UCSD-AML1 (cell line): ENCODE results near the gene MYO18A.

ENCODE experiments used
- DNase-seq: peaks from one replicate; lab custom pipeline; 2025; ENCODE audit not compliant: unreplicated experiment; lab: John Stamatoyannopoulos, UW

MYO18A gene

DNA sequence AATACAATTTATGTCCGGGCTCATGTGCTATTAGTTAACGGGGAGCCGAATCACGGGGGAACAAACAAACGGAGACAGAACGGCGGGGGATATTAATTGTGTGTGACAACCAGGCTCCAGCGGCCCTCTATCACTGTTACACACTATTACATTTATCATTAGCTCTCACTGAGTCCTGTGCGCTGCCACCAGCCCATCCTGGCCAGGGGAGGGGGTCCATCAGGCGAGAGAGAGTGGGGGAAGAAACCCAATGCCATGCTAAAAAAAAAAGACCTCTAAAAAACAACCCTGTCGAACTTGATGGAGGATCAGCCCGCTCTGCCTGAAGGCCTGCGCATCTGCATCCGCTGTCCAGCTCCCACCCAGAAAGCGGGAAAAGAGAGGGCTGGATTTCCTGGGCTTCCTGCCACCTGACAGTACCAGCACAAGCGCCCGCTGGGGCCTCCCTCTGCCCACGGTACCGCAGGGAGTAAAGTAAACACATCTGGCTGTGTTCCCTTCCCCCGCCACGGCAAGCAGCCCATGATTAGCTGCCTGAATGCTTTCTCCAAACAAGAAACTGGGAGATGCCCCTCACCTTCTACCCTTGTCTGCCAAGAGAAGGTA lies 95.6 kb downstream of the MYO18A start:
- no peak for DNase-seq

DNA sequence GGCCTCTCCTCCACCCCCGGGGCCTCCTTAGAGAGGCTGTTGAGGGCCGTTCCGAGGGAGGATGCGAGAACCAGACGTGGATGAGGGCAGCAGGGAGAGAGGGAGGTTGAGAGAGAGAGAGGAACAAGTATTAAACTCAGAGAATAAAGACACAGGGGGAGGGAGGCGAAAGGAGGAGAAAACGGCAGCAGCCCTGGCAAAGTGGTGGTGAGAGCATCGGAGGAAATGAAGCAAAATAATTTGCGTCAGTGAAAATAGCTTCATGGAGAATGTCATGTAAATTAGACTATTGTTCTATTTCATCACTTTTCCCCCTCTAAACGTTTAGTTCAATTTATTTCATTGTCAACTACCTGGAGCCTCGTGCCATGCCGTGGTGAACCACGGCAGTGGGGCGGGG lies 99.2 kb downstream of the MYO18A start:
- no peak for DNase-seq

DNA sequence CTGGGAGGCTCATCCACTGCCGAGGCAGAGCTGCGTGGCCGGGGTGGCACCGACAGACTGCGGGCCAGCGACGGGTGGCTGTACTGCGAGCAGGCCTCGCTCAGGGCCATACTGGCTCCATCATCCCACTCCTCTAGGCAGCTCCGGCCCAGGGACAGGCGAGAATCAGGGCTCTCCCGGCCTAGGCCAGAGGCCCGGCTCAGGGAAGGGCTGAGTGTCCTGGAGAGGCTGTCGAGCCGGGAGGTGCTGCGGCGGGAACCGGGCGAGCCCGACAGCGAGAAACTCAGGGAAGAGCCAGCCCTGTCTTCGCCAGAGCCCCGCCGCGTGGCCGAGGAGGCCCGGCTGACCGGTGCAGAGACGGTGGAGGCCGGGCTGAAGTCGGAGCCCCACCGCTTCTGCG lies 99.9 kb downstream of the MYO18A start:
- no peak for DNase-seq

DNA sequence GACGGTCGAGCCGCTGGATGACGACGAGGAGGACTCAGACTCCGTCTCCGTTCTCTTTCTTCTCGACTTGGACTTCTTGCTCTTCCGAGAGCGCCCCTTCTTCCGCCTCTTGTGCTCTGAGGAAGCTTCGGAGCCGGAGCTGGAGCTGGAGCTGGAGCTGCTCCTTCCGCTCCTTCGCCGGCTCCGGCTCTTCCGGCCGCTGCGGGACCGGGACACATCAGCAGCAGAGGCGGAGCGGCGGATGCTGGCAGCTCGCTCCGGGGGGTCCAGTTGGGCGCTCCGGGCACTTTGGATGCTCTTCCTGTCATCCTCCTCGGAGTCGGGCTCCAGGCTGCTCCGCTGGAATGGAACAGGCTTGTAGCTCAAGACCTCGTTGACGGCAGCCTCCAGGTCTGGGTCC lies 100.3 kb downstream of the MYO18A start:
- DNase-seq, result no peak

DNA sequence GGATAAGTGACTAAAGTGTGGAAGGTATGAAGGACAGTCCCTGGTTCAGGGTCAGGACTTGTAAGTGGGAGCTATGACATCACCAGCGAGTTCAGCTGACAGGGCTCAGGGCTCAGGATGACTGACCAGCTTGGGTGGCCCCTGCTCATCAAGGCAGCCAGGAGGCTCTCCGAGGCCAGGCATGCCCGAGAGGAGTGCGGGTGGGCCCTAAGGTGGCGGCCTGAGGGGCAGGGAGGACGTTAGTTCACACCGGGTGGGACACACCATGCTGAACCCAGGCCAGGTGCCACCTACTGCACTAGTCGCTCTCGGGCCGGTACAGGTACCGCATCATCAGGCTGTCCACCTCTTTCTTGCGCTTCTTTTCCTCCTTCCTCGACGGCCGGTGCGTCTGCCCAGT lies 100.8 kb downstream of the MYO18A start:
- DNase-seq, result no peak

DNA sequence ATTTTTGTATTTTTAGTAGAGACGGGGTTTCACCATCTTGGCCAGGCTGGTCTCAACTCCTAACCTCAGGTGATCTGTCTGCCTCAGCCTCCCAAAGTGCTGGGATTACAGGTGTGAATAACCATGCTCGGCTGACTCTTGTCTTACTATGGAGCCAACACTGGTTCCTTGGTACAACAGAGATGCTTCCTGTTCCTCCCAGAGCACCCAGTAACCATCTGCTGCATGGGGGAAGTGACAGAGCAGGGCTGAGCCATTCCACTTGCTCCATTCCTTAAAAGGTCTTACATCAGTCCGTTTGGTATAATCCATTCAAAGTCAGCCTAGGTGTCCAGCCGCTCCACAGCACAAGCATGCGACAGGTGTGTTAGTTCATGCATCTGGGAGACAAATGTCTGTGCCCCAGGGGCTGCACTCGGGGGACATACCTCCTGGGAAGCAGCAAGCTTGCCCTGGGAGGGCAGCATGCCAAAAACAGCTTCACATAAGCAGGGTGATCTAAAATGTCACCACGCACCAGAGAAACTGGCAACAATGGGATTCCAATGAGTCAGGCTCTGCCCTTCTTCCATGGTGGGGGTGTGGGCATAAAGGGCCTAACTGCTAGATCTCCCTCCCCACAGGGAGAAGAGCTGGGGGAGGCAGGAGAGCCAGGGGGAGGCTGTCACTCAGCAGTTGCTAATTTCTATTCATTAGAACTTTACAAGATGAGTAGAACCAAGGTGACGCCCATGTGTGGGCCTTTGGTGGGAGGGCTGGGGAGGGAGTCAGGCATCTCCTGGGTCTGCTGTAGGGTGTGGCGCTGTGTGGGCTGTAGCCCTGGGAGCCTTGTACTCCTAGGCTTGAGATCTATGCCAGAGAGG lies 101.8 kb downstream of the MYO18A start:
- no peak for DNase-seq

DNA sequence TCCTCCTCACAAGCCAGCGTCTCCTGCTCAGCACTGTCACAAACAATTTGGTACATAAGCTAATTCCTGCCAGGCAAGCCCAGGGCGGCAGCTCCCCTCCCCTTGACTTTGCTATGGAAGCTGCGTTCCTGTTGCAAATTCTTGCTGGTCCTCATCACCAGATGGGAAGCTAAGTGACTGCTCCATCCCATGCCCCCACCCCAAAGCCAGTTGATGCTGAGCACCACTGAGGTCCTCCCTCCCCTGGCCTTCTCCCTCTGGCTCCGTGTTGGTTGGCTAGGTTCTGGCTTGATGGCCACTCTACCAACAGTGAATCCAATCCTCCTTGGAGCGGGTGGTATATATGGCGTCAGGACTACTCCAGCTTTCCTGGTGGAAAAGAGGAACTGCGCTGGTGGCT lies 102.9 kb downstream of the MYO18A start:
- DNase-seq, result no peak

DNA sequence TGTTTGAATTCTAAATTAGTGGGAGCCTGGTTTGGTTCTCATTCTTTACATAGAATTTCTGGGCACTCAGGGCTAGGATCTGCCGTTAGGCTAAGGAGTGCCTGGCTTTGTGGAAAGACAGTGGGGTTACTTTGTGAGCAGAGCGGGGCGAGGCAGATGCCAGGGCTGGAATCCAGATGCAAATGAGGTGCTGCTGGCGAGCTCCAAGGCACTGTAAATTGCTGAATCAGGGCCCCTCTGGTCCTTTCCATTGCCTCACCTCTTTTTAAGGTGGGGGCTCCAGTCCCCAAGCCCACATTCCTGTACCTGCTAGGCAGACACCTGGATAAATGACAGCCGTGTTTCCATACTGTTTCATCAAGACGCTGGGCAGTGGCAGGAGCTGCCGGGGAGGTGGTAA lies 103.5 kb downstream of the MYO18A start:
- no peak for DNase-seq

DNA sequence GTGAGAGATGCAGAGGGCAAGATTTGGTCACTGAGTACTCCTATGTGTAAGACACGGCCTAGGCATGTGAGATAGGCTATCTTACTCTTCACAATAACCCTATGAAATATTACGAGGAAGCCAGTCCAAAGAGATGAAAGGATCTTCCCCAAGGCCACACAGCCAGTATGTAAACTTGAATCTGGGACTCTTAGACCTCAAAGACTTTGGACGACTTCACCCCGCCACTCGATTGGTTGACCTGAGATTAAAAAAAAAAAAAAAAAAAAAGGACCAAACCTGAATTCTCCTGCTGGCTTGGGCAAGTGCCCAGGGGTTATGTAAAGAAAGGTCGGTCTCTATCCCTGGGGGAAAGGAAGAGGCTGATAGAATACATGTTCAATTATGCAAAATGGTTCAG lies 104.1 kb downstream of the MYO18A start:
- no peak for DNase-seq

DNA sequence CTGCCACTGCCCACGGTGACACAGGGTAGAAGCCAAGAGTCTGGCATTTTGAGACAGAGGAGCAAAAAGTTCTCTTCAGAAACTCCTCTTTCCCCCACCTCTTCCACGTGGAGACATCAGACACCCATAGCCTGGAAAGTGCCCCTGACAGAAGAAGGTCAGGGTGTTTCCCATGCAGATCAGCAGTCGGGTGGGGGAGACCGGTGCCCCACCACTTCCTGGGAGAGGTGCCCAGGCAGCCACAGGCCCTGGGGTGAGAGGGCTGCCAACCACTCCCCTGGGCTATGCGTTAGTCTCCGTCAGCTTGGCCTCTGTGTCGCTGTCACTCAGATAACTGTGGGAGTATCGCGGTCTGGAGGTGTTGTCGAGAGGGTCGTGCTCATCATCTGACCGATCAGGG lies 105.7 kb downstream of the MYO18A start:
- DNase-seq, result no peak

DNA sequence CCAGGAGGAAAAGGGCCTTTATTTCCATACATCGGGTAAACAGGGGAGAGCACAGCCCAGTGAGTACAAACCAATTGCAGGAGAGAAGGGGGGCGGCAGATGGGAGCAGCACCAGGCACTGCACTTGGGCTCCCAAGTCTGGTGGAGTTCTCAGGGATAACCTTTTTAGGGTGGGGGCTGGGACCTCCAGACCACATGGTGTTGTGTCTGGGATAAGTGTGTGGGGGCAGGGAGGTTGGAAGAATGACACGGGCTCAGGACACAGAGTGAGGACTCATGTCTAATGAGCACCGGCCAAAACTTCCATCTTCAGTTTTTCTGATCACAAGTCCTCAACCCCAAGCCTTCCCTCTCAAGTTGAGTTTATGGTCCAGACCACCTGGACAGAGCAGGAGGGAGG lies 106.7 kb downstream of the MYO18A start:
- no peak for DNase-seq

DNA sequence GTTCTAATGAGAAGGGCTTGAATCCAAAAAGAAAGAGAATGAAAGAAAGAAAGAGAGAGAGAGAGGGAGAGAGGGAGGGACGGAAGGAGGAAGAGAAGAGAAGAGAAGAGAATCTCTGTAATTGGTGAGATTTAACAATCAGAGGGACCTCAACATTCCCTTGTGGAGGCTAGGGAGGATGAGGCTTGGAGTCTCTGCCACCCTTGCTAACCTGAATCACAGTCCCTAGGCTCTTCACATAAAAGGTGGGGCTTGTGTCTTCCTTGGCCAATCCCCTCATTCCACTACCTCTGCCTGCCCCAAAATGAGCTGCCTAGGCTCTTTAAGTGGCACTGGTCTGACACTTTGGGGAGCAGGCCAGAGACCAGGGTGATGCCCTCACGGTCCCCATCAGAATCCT lies 107.2 kb downstream of the MYO18A start:
- DNase-seq, result no peak

DNA sequence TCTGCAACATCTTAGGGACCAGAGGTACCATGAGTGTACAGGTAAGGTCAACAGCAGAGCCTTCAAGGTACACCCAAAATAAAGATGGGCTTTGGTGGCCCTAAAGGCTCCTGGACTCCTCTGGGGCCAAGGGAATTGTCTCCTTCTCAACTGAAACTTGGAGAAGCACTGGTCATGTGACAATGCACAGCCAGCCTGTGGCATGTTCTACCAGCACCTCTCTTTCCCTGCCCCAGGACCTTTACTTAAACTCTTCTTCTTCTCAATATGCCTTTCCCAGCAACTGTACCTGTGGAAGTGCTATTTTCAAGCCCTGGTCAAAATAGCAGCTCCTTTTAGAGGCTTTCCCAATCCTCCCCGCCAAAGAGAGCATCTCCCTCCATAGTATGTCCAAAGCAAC lies 108.9 kb downstream of the MYO18A start:
- DNase-seq, result no peak

DNA sequence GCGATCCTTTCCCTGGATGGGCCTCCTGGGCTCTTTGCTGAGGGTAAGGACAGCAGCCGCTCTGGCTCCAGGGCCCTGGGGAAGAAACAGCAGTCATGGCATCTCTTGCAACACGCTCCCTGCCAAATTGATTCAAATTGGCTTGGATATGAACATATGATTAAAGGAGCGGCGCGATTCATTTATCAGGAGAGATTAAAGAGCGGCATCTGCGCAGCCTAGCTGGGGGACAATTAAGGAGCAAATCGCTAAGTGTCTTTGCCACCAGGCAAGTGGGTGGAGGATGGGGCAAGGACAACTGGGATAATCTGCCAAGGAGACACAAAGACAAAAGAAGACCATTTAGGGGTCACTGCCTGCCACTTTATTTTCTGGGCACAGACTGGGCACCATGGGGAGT lies 109.4 kb downstream of the MYO18A start:
- DNase-seq, result no peak

DNA sequence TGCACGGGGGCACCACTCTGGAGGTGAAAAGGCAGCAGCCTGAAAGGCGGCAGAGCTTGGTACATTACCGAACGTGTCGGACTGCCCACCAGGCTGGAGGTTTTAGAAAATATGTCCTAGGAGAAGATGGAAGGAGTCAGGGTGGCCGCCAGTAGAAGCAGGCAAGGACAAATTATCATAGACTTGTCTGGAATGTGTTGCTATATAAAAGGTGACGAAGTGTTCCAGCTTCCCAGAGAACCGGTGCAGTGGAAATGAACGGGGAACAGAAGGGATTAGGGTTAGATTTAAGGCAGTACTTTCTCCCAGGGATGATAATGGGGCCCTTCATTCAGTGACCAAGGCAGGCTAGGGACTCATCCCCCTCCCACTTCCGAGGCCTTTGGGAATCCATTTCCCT lies 109.9 kb downstream of the MYO18A start:
- DNase-seq, result no peak

DNA sequence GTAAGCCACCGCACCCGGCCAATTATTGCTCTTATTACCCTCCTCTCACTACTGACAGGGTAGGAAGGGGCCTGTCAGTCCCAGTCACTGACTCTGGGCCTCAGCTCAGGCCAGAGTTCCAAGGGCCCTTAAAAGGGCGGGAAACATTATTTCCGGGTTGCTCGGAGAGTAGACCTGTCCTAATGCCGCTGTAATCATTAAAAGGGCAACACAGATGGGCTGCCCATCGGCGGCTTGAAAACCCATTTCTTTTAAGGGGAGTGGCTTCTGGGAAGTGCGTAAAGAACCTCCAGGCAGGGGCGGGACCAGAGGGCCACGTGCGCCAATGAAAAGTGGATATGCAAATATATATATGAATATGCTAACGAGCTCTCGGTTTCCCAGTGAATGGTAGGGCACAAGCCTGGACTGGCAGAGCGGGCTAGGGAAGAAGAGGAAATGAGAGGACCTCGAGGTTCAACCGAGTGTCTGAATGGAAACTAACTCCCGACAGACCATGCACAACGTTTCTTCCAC lies 110.6 kb downstream of the MYO18A start:
- DNase-seq, result no peak

DNA sequence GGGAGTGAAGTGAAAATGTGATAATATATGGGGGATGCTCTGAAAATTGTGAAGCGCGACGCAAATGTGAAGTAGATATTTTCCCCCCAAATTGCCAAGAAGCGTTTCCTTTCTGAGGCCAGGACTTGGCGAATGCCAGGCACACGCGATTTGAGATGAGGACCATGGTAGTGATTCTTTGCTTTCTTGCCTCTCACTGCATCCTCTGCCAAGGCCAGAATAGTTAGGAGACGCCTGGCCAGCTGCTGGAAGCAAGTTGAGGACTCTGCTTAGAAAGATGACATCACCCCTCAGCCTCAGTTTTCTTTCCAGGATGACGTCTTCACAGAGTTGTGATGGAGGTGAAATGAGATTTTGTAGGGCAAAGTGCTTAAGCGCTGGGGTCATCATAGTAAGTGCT lies 111.4 kb downstream of the MYO18A start:
- DNase-seq, result no peak

DNA sequence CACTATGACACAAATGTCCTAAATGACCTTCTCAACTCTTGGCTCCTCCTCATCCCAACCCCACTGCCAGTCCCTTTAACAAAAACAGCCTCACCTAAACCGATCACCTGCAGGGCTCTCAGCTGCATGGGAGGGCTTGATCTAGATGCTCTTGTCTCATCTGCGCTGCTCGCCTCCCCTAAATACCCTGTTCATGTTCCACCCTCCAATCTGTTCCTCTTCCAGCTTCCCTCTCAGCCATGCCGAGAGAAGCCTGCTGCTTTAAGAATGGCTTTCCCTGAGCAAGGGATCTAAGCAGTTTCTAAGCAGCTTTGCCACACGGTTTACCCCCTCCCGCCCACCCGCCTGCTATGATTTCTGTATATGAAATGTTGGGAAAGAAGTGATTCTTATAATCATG lies 113.6 kb downstream of the MYO18A start:
- DNase-seq, result no peak

DNA sequence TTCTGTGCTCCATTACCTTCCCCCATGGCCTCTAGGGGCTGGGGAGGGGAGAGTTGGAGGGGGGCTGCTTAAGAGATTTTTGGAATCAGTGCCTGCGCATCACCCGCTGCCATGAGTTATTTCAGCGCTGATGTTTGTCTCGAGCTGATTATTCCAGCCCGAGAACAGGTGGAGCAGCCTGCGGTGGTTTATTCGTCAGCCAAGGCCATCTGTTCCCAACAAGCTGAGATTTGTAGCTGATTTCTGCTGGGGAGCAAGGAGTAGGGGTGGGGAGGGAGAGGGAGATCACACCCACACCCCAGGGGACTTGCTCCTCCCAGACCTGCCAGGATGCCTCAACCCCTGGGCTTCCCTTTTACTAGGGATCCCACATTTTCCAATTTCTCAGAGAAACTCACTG lies 114.2 kb downstream of the MYO18A start:
- DNase-seq, result no peak

DNA sequence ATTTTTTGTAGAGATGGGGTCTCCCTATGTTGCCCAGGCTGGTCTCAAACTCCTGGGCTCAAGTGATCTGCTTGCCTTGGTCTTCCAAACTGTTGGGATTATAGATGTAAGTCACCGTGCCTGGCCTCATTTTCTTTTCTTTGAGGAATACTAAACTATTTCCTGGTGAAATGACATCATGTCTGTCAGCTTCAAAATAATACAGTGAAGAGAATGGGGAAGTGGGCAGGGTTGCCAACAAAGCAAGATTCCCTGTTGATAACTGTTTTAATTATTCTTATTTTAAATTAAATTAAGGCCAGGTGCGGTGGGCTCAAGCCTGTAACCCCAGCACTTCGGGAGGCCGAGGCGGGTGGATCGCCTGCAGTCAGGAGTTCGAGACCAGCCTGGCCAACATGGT lies 116.2 kb downstream of the MYO18A start:
- no peak for DNase-seq

DNA sequence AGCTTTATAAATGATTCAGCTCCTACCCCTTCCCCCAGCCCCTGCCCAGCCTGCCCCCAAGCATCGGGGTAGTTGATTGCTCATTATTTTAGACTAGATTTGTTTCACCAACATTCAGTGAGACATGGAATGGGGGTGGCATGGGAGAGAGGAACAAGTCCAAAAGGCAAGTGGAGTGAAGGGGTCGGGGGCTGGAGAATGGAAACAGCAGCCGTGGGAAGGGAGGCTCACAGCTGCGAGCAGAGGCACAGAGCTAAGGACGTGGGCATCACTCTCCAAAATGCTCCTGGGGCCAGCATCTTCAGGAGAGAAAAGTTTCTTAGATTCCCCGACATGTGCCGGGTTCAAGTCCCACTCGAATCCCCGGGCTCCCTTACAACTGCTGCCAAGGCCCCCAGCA lies 118.0 kb downstream of the MYO18A start:
- no peak for DNase-seq

DNA sequence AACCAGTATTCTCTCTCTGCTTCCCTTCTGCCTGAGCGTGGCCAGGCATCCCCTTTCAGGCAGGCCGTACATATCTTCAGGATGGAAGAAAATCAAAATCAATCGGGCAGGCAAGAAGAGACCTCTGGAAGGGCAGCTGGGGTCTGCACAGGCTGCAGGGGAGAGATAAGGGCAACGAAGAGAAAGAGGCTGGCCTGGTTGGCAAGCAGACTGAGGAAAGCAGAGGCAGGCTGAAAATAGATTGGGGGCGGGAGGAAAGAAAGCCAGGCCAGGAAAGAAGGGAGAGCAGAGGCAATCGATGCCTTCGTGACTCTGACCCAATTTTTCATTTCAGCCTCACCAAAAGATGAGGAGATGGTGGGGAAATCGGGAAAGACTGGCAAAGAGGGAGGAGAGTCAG lies 119.2 kb downstream of the MYO18A start:
- no peak for DNase-seq

DNA sequence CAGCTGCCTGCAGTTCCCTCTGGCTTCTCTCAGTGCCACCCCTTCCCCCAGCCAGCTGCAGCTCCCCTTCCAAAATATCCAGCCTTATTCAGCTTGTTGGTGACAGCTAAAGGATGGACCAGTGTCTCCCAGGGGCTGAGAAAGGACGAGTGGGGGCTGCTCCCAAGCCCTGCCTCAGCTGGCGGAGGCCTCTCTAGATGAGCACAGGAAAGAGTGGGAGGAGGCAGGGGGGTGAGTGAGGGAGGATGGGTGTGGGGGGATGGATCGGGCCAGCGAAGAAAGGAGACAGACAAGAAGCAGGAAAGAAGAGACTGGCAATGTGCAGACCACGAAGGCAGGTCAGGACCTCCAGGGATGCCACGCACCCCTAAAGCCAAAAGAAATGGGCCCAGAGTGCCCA lies 119.7 kb downstream of the MYO18A start:
- DNase-seq, result no peak
